HG02943 (cell line): Measurements from ENCODE around the gene FPR1.

Experiments
- ATAC-seq: cut with Tn5 transposase; IDR thresholded peaks from one replicate; pipeline ENCODE4 v1.9.1; 2021; ENCODE audit warnings: mild to moderate bottlenecking, low read depth, moderate library complexity; ENCODE audit not compliant: unreplicated experiment

FPR1 gene

GRCh38 chr19:51751655-51752054 lies at the start of gene FPR1:
FPR1 (minus strand) TSS chr19:51751878; CDS start chr19:51746994, 4,884 bp downstream.
- no peak for ATAC-seq

DNA sequence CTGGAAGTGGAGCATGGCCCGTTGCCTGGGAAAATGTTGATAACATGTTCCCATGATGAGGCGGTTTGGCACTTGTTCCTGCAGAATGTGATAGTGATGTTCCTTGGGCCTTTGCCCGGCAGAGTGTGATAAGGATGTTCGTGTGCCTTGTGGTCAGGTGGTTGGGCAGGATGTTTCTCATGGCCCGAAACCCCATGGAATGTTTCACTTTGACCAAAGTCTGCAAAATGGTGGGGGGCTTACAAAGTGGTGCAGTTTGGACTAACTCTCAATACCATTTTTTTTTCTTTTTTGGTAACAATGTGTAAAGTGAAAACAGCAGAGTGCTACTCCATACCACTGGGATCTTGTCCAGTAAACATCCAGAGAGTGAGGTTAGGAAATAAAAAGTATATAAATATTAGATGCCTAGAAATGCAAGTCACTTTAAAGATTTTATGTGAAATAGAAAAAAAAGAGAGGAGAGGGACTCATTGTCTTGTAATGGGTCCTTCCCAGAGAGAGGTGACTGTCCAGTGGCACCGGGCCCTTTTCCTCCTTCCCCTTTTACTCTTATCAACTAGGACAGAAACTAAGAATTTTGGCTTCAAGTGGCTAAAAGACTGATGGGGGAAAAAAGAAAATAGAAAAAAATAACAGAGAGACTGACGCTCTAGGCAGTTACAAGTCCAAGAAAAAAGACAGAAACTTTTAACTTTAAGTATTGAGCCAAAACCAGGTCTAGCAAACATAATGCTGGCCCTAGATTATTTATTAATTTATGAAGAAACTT lies 49.0 kb upstream of the FPR1 start:
- no peak for ATAC-seq

GRCh38 chr19:51799774-51800472 lies 48.2 kb upstream of the FPR1 start:
- no peak for ATAC-seq

DNA sequence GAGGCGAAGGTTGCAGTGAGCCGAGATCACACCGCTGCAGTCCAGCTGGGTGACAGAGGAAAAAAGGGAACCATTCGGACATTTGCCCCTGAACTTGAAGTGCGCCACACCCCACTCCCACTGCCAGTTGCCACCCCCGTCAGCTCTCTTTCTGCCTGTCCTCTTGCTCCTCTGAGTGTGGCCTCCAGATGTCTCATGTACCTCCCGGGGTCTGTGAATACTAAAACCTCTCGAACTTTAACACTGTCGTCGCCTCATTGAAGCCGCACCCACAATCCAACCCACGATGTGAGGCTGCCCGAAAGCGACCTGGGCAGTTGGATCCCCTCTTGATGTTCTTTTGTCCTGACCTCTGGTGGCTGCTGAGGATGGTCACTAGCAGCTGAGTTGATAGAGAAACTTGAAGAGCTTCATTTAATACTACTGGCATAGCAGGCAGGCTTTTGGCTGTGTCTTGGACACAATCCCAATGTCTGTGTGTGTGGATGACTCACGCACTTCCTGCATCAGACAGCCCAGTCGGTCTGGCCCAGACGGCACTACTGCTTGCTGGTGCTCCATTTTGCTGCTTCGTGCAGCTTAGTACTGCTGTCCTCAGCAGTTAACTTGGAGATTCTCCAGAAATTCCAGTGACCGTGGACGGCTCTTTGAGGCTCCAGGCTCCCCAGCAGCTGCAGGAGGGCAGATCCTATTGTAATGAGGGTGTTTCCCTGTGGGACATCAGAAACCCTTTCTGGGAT lies 47.5 kb upstream of the FPR1 start:
- no peak for ATAC-seq

DNA sequence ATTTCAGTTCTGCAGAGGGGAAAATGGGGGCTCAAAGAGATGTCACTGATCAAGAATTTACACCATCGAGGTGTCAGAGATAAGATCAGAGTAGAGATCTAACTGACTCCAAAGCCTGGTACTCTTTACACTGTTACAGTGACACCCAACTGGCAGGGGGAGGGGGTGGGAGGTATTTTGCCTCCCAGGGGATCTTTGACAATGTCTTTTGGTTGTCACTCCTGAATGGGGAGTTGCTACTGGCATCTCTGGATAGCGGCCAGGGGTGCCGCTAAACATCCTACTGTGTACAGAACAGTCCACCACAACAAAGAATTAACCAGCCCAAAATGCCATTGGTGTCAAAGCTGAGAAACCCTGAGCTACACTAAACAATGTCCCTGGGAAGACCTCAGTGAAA lies 46.4 kb upstream of the FPR1 start:
- no peak for ATAC-seq

- ATAC-seq = no peak
These were observed 45.8 kb upstream of the FPR1 start for GRCh38 chr19:51797480-51797879.

GRCh38 chr19:51796195-51796679 lies 44.6 kb upstream of the FPR1 start:
- ATAC-seq = no peak

- ATAC-seq = no peak
These were observed 43.3 kb upstream of the FPR1 start, which contains the start of gene FPR3 for GRCh38 chr19:51794885-51795490. FPR3 (plus strand) TSS chr19:51795157; CDS start chr19:51823749, 28,592 bp downstream.

- no peak for ATAC-seq
These were observed 42.3 kb upstream of the FPR1 start for GRCh38 chr19:51793994-51794393.

- no peak for ATAC-seq
These were observed 41.3 kb upstream of the FPR1 start for GRCh38 chr19:51792932-51793331.

GRCh38 chr19:51789061-51789795 lies 37.5 kb upstream of the FPR1 start:
- ATAC-seq = no peak

GRCh38 chr19:51788029-51788428 lies 36.4 kb upstream of the FPR1 start:
- ATAC-seq = no peak

- ATAC-seq = no peak
These were observed 35.2 kb upstream of the FPR1 start for GRCh38 chr19:51786646-51787494.

- no peak for ATAC-seq
These were observed 33.4 kb upstream of the FPR1 start for GRCh38 chr19:51784922-51785690.

- ATAC-seq = no peak
These were observed 32.6 kb upstream of the FPR1 start for GRCh38 chr19:51784109-51784785.

- no peak for ATAC-seq
These were observed 31.7 kb upstream of the FPR1 start for GRCh38 chr19:51783372-51783771.

DNA sequence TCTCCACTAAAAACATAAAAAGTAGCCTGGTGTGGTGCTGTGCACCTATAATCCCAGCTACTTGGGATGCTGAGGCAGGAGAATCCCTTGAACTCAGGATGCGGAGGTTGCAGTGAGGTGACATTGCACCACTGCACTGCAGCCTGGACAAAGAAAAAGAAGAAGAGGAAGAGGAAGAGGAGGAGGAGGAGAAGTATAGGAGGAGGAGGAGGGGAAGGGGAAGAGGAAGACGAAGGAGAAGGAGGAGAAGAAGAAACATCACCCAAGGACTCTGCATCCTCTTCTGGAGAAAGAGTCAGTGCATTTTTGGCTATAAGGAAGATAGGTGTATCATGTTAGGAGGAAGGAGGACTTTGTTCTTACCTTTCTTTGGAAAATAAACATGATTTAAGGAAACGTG lies 30.3 kb upstream of the FPR1 start:
- no peak for ATAC-seq

- no peak for ATAC-seq
These were observed 28.6 kb upstream of the FPR1 start for GRCh38 chr19:51780270-51780669.
